Spleen (tissue), 7 donors: ENCODE data around the gene NOS1AP.

Experiments
- CTCF ChIP-seq, 11 experiments: fragments of 200-600 bp in 7 of 11; fragments of 450-650 bp in 4 of 11; sonication (generic) in 4 of 11; IDR thresholded peaks in 8 of 11; conservative IDR thresholded peaks in 3 of 11; 1 replicate in 7 of 11; 2 replicates in 4 of 11; pipeline versions ENCODE4 v1.4.0 to v1.8.0; 2016 to 2021; ENCODE audit warnings: antibody characterized with exemption in 11 of 11, inconsistent platforms in 4 of 11, mild to moderate bottlenecking in 1 of 11
- POLR2A ChIP-seq, 3 donors: fragments of 450-650 bp; IDR thresholded peaks; one replicate each; pipeline ENCODE4 v1.5.1; 2017; ENCODE audit warnings: antibody characterized with exemption in 3 of 3, mild to moderate bottlenecking in 1 of 3
- donor health status: DM: no; HTN: no; CAD: no; lungs with moderate emphysema.
- donor health status: DM: no; HTN: no; CAD: no.
- donor health status: DM: no; HTN: no; CAD: no.

DNA sequence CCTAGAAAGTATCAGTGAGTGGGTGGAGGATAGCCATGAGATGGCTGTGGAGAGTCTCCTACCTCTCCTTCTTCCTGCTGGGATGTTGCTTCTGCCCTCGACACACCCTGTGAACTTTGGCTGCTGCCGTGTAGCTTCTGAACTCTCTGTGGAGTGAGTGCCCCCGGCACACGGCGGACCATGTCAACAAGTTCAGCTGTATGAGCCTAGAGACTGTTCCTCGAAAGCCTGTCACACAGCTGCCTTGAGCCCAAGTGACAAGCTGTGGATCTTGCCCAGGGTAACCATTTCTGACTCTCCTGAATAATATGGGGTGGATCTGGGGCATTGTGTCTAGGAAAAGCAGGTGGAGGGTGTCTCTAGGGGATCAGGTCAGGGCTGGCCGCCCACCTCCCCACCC lies 143.2 kb downstream of the NOS1AP start:
- TF ChIP-seq POLR2A (IDR thresholded peaks at IDR 0.05) (no peak), CTCF (IDR thresholded peaks at IDR 0.05 in 8 of 11, conservative IDR thresholded peaks at IDR 0.05 in 3 of 11) (no peak)
